HEK293 (cell line): ENCODE data around the gene PLOD3.

Experiments
- CTCF ChIA-PET: fragments of 350-600 bp; formaldehyde crosslinking; extraction: SDS; loops from one replicate; lab custom pipeline; 2021; ENCODE audit warnings: antibody characterized with exemption; lab: Yijun Ruan, JAX
- POLR2A ChIA-PET: fragments of 300-600 bp; formaldehyde crosslinking; extraction: SDS; loops from one replicate; lab custom pipeline; 2020; ENCODE audit warnings: antibody characterized with exemption, inconsistent platforms; lab: Yijun Ruan, JAX
- H3K27ac ChIP-seq: fragments of 200-500 bp; sonication (Bioruptor generic); 2 replicates; pipeline ENCODE4 v1.5.1; 2014; ENCODE audit warnings: low read depth, low read length, control low read depth, inconsistent platforms; ENCODE audit errors: extremely low read depth
- H3K36me3 ChIP-seq, 2 experiments: fragments of 200-500 bp in 1 of 2; sonication (Bioruptor generic) in 1 of 2; 1 replicate in 1 of 2; 2 replicates in 1 of 2; pipeline ENCODE4 v1.5.1; 2014 to 2017; ENCODE audit warnings: inconsistent platforms in 2 of 2, low read length in 2 of 2; ENCODE audit not compliant: control insufficient read depth in 2 of 2, insufficient read depth in 1 of 2
- H3K4me1 ChIP-seq: fragments of 200-500 bp; sonication (Bioruptor generic); 2 replicates; pipeline ENCODE4 v1.5.1; 2014; ENCODE audit warnings: mild to moderate bottlenecking, low read length, inconsistent platforms; ENCODE audit not compliant: control insufficient read depth, insufficient read depth
- H3K4me3 ChIP-seq: 2 replicates; pipeline ENCODE4 v1.5.1; 2011; ENCODE audit warnings: low read depth, mild to moderate bottlenecking, control low read depth, low read length, moderate library complexity
- H3K9me3 ChIP-seq: fragments of 200-500 bp; sonication (Bioruptor generic); 2 replicates; pipeline ENCODE4 v1.5.1; 2014; ENCODE audit warnings: low read depth, low read length, inconsistent platforms; ENCODE audit not compliant: control insufficient read depth, insufficient read depth
- FEZF1 ChIP-seq: fragments of 450-650 bp; formaldehyde crosslinking; IDR thresholded peaks from 2 replicates; pipeline ENCODE4 v1.5.1; 2016; ENCODE audit warnings: missing biosample characterization, missing genetic modification characterization
- KLF10 ChIP-seq: fragments of 450-650 bp; IDR thresholded peaks from 2 replicates; pipeline ENCODE4 v1.5.1; 2018; ENCODE audit warnings: missing biosample characterization, mild to moderate bottlenecking, missing genetic modification characterization
- KLF9 ChIP-seq: fragments of 450-650 bp; formaldehyde crosslinking; IDR thresholded peaks from 2 replicates; pipeline ENCODE4 v1.5.1; 2016; ENCODE audit warnings: missing biosample characterization, missing genetic modification characterization, low read depth
- PATZ1 ChIP-seq: fragments of 450-650 bp; formaldehyde crosslinking; IDR thresholded peaks from 2 replicates; pipeline ENCODE4 v1.5.1; 2016; ENCODE audit warnings: missing biosample characterization, missing genetic modification characterization
- TSHZ1 ChIP-seq: fragments of 450-650 bp; formaldehyde crosslinking; IDR thresholded peaks from 2 replicates; pipeline ENCODE4 v1.5.1; 2016; ENCODE audit warnings: missing biosample characterization, missing genetic modification characterization, borderline replicate concordance
- YY2 ChIP-seq: fragments of 450-650 bp; formaldehyde crosslinking; IDR thresholded peaks from 2 replicates; pipeline ENCODE4 v1.5.1; 2016; ENCODE audit warnings: missing biosample characterization, missing genetic modification characterization
- ZBTB7A ChIP-seq: fragments of 450-650 bp; formaldehyde crosslinking; IDR thresholded peaks from 2 replicates; pipeline ENCODE4 v1.5.1; 2016; ENCODE audit warnings: low read depth, missing biosample characterization, missing genetic modification characterization
- ZFHX2 ChIP-seq: fragments of 450-650 bp; formaldehyde crosslinking; conservative IDR thresholded peaks from 2 replicates; pipeline ENCODE4 v1.5.1; 2016; ENCODE audit warnings: missing biosample characterization, missing genetic modification characterization
- ZNF148 ChIP-seq: fragments of 450-650 bp; formaldehyde crosslinking; IDR thresholded peaks from 2 replicates; pipeline ENCODE4 v1.5.0; 2017; ENCODE audit warnings: missing biosample characterization, missing genetic modification characterization, borderline replicate concordance
- ZNF175 ChIP-seq: fragments of 450-650 bp; formaldehyde crosslinking; IDR thresholded peaks from 2 replicates; pipeline ENCODE4 v1.5.1; 2016; ENCODE audit warnings: missing biosample characterization, missing genetic modification characterization
- ZNF19 ChIP-seq: fragments of 450-650 bp; formaldehyde crosslinking; IDR thresholded peaks from 2 replicates; pipeline ENCODE4; 2016; ENCODE audit warnings: missing biosample characterization, missing genetic modification characterization, low read depth
- ZNF202 ChIP-seq: fragments of 450-650 bp; formaldehyde crosslinking; IDR thresholded peaks from 2 replicates; pipeline ENCODE4 v1.5.1; 2016; ENCODE audit warnings: missing biosample characterization, missing genetic modification characterization, borderline replicate concordance
- ZNF335 ChIP-seq: fragments of 450-650 bp; formaldehyde crosslinking; conservative IDR thresholded peaks from 2 replicates; pipeline ENCODE4 v1.5.1; 2016; ENCODE audit warnings: missing biosample characterization, missing genetic modification characterization
- ZNF391 ChIP-seq: fragments of 450-650 bp; formaldehyde crosslinking; IDR thresholded peaks from 2 replicates; pipeline ENCODE4 v1.5.1; 2016; ENCODE audit warnings: low read depth, missing biosample characterization, missing genetic modification characterization, borderline replicate concordance
- ZNF404 ChIP-seq: fragments of 450-650 bp; formaldehyde crosslinking; IDR thresholded peaks from 2 replicates; pipeline ENCODE4 v1.5.1; 2017; ENCODE audit warnings: missing biosample characterization, missing genetic modification characterization
- ZNF529 ChIP-seq: fragments of 450-650 bp; formaldehyde crosslinking; IDR thresholded peaks from 2 replicates; pipeline ENCODE4 v1.5.1; 2017; ENCODE audit warnings: missing genetic modification characterization, missing biosample characterization; ENCODE audit not compliant: insufficient replicate concordance
- ZNF600 ChIP-seq: fragments of 450-650 bp; formaldehyde crosslinking; IDR thresholded peaks from 2 replicates; pipeline ENCODE4 v1.5.1; 2016; ENCODE audit warnings: missing biosample characterization, missing genetic modification characterization
- ZNF610 ChIP-seq: fragments of 450-650 bp; formaldehyde crosslinking; IDR thresholded peaks from 2 replicates; pipeline ENCODE4 v1.5.1; 2016; ENCODE audit warnings: missing biosample characterization, missing genetic modification characterization, borderline replicate concordance
- ZNF639 ChIP-seq: fragments of 450-650 bp; formaldehyde crosslinking; IDR thresholded peaks from 2 replicates; pipeline ENCODE4 v1.5.1; 2016; ENCODE audit warnings: missing biosample characterization, missing genetic modification characterization
- ZNF692 ChIP-seq: fragments of 450-650 bp; formaldehyde crosslinking; IDR thresholded peaks from 2 replicates; pipeline ENCODE4 v1.5.1; 2016; ENCODE audit warnings: missing biosample characterization, missing genetic modification characterization
- ZSCAN23 ChIP-seq: fragments of 450-650 bp; formaldehyde crosslinking; IDR thresholded peaks from 2 replicates; pipeline ENCODE4 v1.5.1; 2016; ENCODE audit warnings: missing biosample characterization, missing genetic modification characterization

The PLOD3 gene

GRCh38 chr7:101179117-101179516, 38.3 kb downstream of the PLOD3 start:
- Histone ChIP-seq H3K4me3 (no peak overlapping the region), H3K27ac (no peak overlapping the region), H3K36me3 (no peaks in the 10 kb centered on the region), H3K9me3 (no peaks in the 10 kb centered on the region), H3K4me1 (no peaks in the 10 kb centered on the region)
- TF ChIP-seq KLF9 (tag by site-specific recombination) = peak; percentile 70
- peak; percentile 42; the same call in 1 of the 2 replicates for TF ChIP-seq ZNF692 (tag by site-specific recombination)
- TF ChIP-seq PATZ1 = peak; percentile 37; the same call in 1 of the 2 replicates
- no peak for TF ChIP-seq ZNF19 (tag by site-specific recombination)
- peak; percentile 40 for TF ChIP-seq ZNF335 (tag by site-specific recombination)
- no peak for TF ChIP-seq ZNF404 (tag by site-specific recombination)
- TF ChIP-seq KLF10 = peak; percentile 47; the same call in 1 of the 2 replicates
- 0 out of 2 replicates have a peak, but pooled peaks have one; percentile 7 for TF ChIP-seq ZFHX2 (tag by site-specific recombination)
- ChIA-PET POLR2A (interaction anchor here (0.6 kb wide), 1 partner anchor 284 kb away, joined by 3 read pairs; no protein-coding TSS in a partner anchor), CTCF (interaction anchor here (0.7 to 1.0 kb wide), 2 partner anchors 104 to 112 kb away, joined by 3 read pairs; no protein-coding TSS in a partner anchor)

DNA sequence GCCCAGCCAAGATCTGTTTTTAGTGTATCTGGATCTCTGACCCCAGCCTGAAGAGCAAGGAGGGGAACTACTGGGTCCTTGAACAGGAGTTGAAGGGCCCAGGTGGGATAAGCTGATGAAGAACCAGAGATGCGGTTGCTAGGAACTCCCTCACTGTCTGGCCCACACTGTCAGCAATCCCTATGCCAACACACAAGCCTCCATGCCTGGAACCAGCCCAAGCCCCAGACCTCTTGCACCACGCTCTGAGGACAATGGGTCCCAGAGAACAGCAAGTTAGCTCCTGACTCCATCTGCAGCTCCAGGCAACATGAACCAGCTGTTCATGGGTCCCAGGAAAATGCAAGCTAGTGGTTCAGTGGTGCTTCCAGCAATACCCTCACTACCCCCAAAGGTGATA, 39.7 kb downstream of the PLOD3 start:
- POLR2A ChIA-PET = no interaction called here

More for the DNA sequence above, 39.7 kb downstream of the PLOD3 start:
- Histone ChIP-seq H3K4me3 (no peak overlapping the region), H3K4me1 (peaks cover 5% of the 10 kb centered on the region; the same call in 1 of the 2 replicates), H3K36me3 (no peaks in the 10 kb centered on the region), H3K9me3 (no peaks in the 10 kb centered on the region), H3K27ac (no peak overlapping the region)
- CTCF ChIA-PET = interaction anchor here (0.9 kb wide), 1 partner anchor 83 kb away, joined by 4 read pairs; no protein-coding TSS in a partner anchor
- TF ChIP-seq ZNF148 (tag by site-specific recombination) (no peak), ZNF610 (tag by site-specific recombination) (no peak), ZNF639 (tag by site-specific recombination) (no peak), ZNF202 (tag by site-specific recombination) (no peak), FEZF1 (no peak), ZNF600 (tag by site-specific recombination) (no peak), ZNF175 (no peak), YY2 (no peak), ZNF529 (no peak), ZNF391 (tag by site-specific recombination) (no peak), ZSCAN23 (tag by site-specific recombination) (no peak), ZBTB7A (tag by site-specific recombination) (no peak), TSHZ1 (tag by site-specific recombination) (no peak)
